Keratinocyte (primary cell): Measurements from ENCODE around the gene PUS1.

Source experiments
- CTCF ChIP-seq, 3 experiments: IDR thresholded peaks in 1 of 3; conservative IDR thresholded peaks in 1 of 3; optimal IDR thresholded peaks in 1 of 3; 2 replicates in 2 of 3; 3 replicates in 1 of 3; pipeline versions ENCODE3 to v1.5.1; 2011; ENCODE audit warnings: low read length in 3 of 3, mild to moderate bottlenecking in 3 of 3, moderate library complexity in 2 of 3, control low read depth in 1 of 3, inconsistent platforms in 1 of 3; ENCODE audit not compliant: insufficient read depth in 2 of 3; ENCODE audit errors: extremely low read depth in 1 of 3
- EZH2 ChIP-seq: IDR thresholded peaks from one replicate; pipeline ENCODE4 v1.6.1; 2012; ENCODE audit warnings: inconsistent platforms, mild to moderate bottlenecking, low read length, moderate library complexity

DNA sequence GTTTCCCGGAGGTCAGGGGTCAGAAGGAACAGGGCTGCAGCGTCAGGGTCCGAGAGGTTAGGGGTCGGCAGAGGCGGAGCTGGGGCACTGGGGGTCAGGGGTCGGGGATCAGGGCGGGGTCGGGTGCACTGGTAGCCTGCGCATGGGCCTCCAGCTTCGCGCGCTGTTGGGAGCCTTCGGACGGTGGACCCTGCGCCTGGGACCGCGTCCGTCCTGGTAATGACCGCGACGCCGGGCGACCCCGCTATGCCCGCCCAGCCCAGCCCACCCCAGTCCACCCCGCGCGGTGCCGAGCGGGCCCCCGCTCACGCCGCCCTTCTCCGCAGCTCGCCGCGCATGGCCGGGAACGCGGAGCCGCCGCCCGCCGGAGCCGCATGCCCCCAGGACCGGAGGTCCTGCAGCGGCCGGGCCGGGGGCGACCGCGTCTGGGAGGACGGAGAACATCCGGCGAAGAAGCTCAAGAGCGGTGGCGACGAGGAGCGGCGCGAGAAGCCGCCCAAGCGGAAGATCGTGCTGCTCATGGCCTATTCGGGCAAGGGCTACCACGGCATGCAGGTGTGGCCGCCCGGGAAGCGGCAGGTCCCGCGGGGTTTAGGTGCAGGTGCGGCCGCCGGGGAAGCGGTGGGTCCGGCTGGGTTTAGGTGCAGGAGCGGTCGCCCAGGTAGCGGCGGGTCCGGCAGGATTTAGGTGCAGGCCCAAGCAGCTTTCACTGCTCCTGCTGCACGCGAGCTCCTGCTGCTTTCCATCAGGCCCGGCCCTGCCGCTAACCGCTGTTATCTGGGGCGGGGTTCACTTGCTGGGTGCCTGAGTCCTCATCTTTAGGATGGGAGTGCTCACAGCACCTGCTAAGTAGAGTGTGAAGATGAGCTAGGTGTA is 743 bp downstream of the PUS1 start:
- TF ChIP-seq CTCF (optimal IDR thresholded peaks at IDR 0.05 in 1 of 3, IDR thresholded peaks at IDR 0.05 in 1 of 3, conservative IDR thresholded peaks at IDR 0.05 in 1 of 3; ENCODE audit: extremely low read depth in 1 of 3, insufficient read depth in 2 of 3, low read length in 3 of 3) (no peak), EZH2 (no peak)
